Measurements from ENCODE around the gene ATP8B3.

DNA sequence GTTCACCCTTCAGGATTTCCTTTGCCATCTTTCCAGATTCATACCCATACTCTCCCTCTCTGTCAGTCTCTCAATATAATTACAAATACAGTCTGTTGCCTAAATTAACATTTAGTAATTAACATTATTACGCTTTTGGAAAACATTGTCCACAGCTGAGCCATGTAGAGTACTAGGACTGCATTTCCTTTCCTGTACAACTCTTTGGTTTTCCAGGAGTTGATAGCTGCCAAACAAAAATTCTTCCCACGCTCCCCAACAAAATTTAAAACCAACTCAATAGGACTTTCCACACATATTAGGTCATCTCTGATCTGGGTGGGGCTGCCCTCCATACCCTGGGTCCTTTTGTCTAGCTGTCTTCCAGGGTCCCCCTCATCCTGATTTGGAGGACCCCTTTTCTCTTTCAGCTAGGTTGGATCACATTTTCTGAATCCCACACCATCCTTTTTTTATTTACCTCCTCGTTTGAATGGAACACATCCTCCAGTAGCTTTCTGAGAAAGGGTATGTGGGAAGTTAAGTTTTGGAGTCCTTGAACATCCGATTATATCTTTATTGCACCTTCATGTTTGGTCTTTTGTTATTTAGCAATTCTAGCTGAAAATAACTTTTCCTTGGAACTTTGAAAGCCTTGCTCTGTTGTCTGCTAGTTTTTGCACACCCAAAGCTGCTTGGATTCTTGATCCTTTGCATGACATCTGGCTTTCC lies 41.1 kb downstream of the ATP8B3 start:
- TF ChIP-seq, protein P1, sequence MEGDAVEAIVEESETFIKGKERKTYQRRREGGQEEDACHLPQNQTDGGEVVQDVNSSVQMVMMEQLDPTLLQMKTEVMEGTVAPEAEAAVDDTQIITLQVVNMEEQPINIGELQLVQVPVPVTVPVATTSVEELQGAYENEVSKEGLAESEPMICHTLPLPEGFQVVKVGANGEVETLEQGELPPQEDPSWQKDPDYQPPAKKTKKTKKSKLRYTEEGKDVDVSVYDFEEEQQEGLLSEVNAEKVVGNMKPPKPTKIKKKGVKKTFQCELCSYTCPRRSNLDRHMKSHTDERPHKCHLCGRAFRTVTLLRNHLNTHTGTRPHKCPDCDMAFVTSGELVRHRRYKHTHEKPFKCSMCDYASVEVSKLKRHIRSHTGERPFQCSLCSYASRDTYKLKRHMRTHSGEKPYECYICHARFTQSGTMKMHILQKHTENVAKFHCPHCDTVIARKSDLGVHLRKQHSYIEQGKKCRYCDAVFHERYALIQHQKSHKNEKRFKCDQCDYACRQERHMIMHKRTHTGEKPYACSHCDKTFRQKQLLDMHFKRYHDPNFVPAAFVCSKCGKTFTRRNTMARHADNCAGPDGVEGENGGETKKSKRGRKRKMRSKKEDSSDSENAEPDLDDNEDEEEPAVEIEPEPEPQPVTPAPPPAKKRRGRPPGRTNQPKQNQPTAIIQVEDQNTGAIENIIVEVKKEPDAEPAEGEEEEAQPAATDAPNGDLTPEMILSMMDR (IDR thresholded peaks at IDR 0.05): no peak
- no peak for TF ChIP-seq POLR2A (IDR thresholded peaks at IDR 0.05)

Data from Peyer's patch (tissue), 4 donors.